Measurements from ENCODE around the gene INPP1. TPM values are rescaled to one million over a fixed set of nuclear protein-coding genes. Genes with fewer than 3 reads are reported as not detected.
"Not testable (repeated sequence)": the region's sequence is repeated elsewhere in the genome, so short reads cannot be mapped to it uniquely, and the experiment has no call there.

Gene INPP1
- total RNA-seq, 2 donors from 2014 or later, result 35.3 to 39.2 TPM

- Histone ChIP-seq H3K4me3 (no peak overlapping the region), H3K36me3 (no peaks in the 10 kb centered on the region), H3K27ac (no peak overlapping the region), H3K9ac (ENCODE audit: low read depth in 2 of 2, low read length in 2 of 2) (no peak overlapping the region), H3K27me3 (no peaks in the 10 kb centered on the region), H3K4me1 (peaks cover 3% of the 10 kb centered on the region), H3K9me3 (no peaks in the 10 kb centered on the region)
- no peak for TF ChIP-seq CTCF (IDR thresholded peaks at IDR 0.05)
- no peak for DNase-seq
- intact Hi-C loops (cut with DNase I), result no loop called here
Observed at GRCh38 chr2:190357600-190357999, 14.2 kb downstream of the INPP1 start.

GRCh38 chr2:190358655-190359448, 15.5 kb downstream of the INPP1 start:
- H3K27ac ChIP-seq, result peak overlapping the region; percentile 69
- H3K4me1 ChIP-seq; intact Hi-C loops (cut with DNase I); H3K27me3 ChIP-seq; H3K4me3 ChIP-seq; H3K9me3 ChIP-seq; DNase-seq; H3K36me3 ChIP-seq; H3K9ac ChIP-seq (ENCODE audit: low read depth in 2 of 2, low read length in 2 of 2): not testable (repeated sequence)

- intact Hi-C loops (cut with DNase I), result no loop called here
- Histone ChIP-seq H3K4me1 (peaks cover 3% of the 10 kb centered on the region), H3K4me3 (no peak overlapping the region), H3K9ac (ENCODE audit: low read depth in 2 of 2, low read length in 2 of 2) (no peak overlapping the region), H3K27ac (no peak overlapping the region), H3K27me3 (no peaks in the 10 kb centered on the region), H3K36me3 (no peaks in the 10 kb centered on the region), H3K9me3 (no peaks in the 10 kb centered on the region)
- no peak for TF ChIP-seq CTCF (IDR thresholded peaks at IDR 0.05)
- no peak for DNase-seq
Observed at GRCh38 chr2:190360561-190360960, 17.2 kb downstream of the INPP1 start.

- no peak for DNase-seq
- no peak for TF ChIP-seq CTCF (IDR thresholded peaks at IDR 0.05)
- no peaks in the 10 kb centered on the region for H3K36me3 ChIP-seq
- peaks cover 3% of the 10 kb centered on the region for H3K4me1 ChIP-seq
- H3K4me3 ChIP-seq, result no peak overlapping the region
- no peak overlapping the region for H3K27ac ChIP-seq
- no peaks in the 10 kb centered on the region for H3K27me3 ChIP-seq
- no peak overlapping the region for H3K9ac ChIP-seq (ENCODE audit: low read depth in 2 of 2, low read length in 2 of 2)
- no peaks in the 10 kb centered on the region for H3K9me3 ChIP-seq
- intact Hi-C loops (cut with DNase I), result no loop called here
Observed at GRCh38 chr2:190360965-190361364, 17.6 kb downstream of the INPP1 start.

GRCh38 chr2:190361572-190361971, 18.2 kb downstream of the INPP1 start:
- Histone ChIP-seq H3K36me3 (no peaks in the 10 kb centered on the region), H3K27me3 (no peaks in the 10 kb centered on the region), H3K4me1 (peaks cover under 1% of the 10 kb centered on the region), H3K4me3 (no peak overlapping the region), H3K27ac (no peak overlapping the region), H3K9me3 (no peaks in the 10 kb centered on the region), H3K9ac (ENCODE audit: low read depth in 2 of 2, low read length in 2 of 2) (no peak overlapping the region)
- no peak for DNase-seq
- intact Hi-C loops (cut with DNase I), result no loop called here
- TF ChIP-seq CTCF (IDR thresholded peaks at IDR 0.05), result no peak

GRCh38 chr2:190362894-190363293, 19.5 kb downstream of the INPP1 start:
- no peak overlapping the region for H3K27ac ChIP-seq
- intact Hi-C loops (cut with DNase I), result no loop called here

More at GRCh38 chr2:190362894-190363293, 19.5 kb downstream of the INPP1 start:
- no peak for DNase-seq
- Histone ChIP-seq H3K9me3 (no peaks in the 10 kb centered on the region), H3K4me3 (no peak overlapping the region), H3K27me3 (no peaks in the 10 kb centered on the region), H3K9ac (ENCODE audit: low read depth in 2 of 2, low read length in 2 of 2) (no peak overlapping the region), H3K36me3 (peaks cover 4% of the 10 kb centered on the region), H3K4me1 (no peaks in the 10 kb centered on the region)
- TF ChIP-seq CTCF (IDR thresholded peaks at IDR 0.05), result no peak
